HUES6 (cell line): Measurements from ENCODE around the gene MED19.
A peak's percentile ranks its signal among the peaks of the same experiment; 100 is the strongest.

Source experiments
- H3K27ac ChIP-seq: 2 replicates; pipeline ENCODE4 v1.7.0; 2013; ENCODE audit warnings: low read depth, mild to moderate bottlenecking, low read length, inconsistent platforms
- H3K27me3 ChIP-seq: 2 replicates; pipeline ENCODE4 v1.6.1; 2013; ENCODE audit warnings: low read length; ENCODE audit not compliant: control insufficient read depth, insufficient read depth
- H3K36me3 ChIP-seq: 2 replicates; pipeline ENCODE4 v1.6.1; 2013; ENCODE audit warnings: low read length; ENCODE audit not compliant: control insufficient read depth, insufficient read depth
- H3K4me1 ChIP-seq: 2 replicates; pipeline ENCODE4 v1.6.1; 2013; ENCODE audit warnings: low read length; ENCODE audit not compliant: control insufficient read depth, insufficient read depth
- H3K4me3 ChIP-seq: 2 replicates; pipeline ENCODE4 v1.5.1; 2013; ENCODE audit warnings: low read depth, low read length
- H3K9ac ChIP-seq: one replicate; pipeline ENCODE4 v1.6.1; 2013; ENCODE audit warnings: mild to moderate bottlenecking, low read length
- H3K9me3 ChIP-seq: 2 replicates; pipeline ENCODE4 v1.6.1; 2013; ENCODE audit warnings: low read depth, low read length; ENCODE audit not compliant: control insufficient read depth, insufficient read depth

MED19 gene, protein sequence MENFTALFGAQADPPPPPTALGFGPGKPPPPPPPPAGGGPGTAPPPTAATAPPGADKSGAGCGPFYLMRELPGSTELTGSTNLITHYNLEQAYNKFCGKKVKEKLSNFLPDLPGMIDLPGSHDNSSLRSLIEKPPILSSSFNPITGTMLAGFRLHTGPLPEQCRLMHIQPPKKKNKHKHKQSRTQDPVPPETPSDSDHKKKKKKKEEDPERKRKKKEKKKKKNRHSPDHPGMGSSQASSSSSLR

DNA sequence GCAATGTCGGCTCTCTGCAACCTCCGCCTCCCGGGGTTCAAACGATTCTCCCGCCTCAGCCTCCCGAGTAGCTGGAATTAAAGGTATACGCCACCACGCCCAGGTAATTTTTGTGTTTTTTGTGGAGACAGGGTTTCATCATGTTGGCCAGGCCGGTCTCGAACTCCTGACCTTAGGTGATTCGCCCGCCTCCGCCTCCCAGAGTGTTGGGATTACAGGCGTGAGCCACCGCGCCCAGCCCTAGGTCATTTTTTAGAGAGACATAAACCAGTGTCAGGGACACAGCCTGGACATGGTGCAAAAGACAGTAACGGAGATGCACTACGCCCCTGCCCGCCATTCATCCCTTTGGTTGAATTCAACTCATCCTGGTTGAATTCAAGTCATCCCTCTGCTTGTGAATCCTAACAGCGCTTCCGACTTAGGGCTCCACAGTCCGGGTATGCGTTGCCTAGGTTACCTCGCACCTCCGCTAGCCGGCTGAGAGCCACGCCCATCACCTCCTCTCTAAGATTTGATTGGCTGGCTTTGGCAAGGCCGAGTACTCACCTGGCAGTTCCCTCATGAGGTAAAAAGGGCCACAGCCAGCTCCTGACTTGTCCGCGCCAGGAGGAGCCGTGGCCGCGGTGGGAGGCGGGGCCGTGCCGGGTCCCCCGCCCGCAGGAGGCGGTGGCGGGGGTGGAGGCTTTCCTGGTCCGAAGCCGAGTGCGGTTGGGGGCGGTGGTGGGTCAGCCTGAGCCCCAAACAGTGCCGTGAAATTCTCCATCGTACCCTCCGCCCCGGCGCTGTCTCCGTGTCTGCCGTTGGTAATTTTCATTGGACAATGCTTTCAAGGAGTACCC is at the start of gene MED19:
Gene MED19 (minus strand): TSS at position 802 of the 842 bp plus-strand sequence. CDS start 36 bp downstream, at position 766.
- no peaks in the 10 kb centered on the region for H3K4me1 ChIP-seq
- H3K9ac ChIP-seq: peak within 1 kb of the TSS; percentile 92
- no peaks in the 10 kb centered on the region for H3K9me3 ChIP-seq
- H3K27me3 ChIP-seq: no peaks in the 10 kb centered on the region
- peak within 1 kb of the TSS; percentile 67 for H3K27ac ChIP-seq
- H3K36me3 ChIP-seq: peaks cover 3% of the 10 kb centered on the region; the same call in 1 of the 2 replicates
- H3K4me3 ChIP-seq: peak within 1 kb of the TSS; percentile 94

DNA sequence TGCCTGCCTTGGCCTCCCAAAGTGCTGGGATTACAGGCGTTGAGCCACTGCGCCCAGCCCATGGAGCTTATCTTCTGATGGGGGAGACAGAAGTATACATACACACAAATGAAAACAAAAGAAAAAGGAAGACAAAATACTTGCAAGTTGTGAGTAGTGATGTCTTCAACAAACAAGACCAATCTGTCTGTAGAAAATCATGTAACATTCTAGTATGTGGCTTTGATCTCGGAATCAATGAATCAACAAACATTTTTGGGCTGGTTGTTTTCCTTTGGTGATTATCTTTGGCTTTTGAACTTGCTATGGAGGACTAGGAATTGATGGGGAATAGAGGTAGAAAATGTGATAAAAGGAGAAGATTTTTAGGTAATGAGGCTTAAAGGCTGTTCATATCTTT is 46.2 kb upstream of the MED19 start:
- Histone ChIP-seq H3K4me3 (no peak overlapping the region), H3K27ac (no peak overlapping the region), H3K9ac (no peak overlapping the region), H3K9me3 (no peaks in the 10 kb centered on the region), H3K27me3 (no peaks in the 10 kb centered on the region), H3K4me1 (peaks cover 9% of the 10 kb centered on the region; the same call in 1 of the 2 replicates), H3K36me3 (no peaks in the 10 kb centered on the region)

DNA sequence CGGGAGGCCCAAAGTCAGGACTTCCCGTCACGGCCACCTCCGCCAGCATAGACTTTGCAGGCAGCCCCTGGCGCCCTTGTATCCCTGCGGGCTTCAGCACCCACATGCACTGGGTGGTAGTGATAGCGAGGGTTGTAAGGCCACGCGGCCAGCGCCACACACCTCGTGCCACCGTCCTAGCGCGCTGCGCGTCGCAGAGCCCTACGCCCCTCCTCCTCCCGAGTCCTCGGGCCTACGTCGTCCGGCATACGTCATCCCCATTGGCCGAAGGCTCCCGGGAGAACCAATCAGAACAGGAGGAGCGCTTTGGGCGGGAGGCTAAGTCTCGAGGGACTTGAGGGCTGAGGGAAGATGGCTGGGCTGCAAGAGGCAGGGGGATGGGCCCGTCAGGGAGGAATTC is 40.9 kb upstream of the MED19 start:
- no peaks in the 10 kb centered on the region for H3K36me3 ChIP-seq
- H3K27ac ChIP-seq: no peak overlapping the region
- H3K27me3 ChIP-seq: no peaks in the 10 kb centered on the region

DNA sequence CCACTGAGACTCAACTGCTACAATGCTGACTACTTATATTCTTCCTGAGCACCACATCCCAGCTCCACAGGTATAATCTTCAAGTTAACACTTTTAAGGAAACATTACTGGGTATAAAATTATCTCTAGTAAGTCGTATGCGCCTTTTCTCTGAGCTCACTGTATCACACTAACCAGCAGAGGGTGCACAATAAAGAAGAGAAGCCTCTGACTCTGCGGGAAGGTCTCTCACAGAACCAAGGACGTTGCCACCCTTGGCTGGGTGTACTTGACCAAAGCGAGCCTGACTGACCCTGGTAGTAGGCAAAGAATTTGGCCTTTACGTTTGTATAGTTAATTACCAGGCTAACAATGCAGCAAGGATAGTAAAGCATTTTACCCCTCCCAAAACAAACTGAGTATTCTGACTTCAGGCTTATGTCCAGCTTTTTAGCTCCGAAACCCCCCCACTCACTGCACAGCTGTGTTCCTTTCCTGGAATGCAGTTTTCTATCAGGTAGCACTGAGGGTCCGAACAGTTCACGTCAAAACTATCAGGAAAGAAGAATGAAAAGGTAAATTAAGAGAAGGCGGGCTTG is 39.8 kb upstream of the MED19 start, which contains the start of gene BTBD18:
Gene BTBD18 (minus strand): TSS at position 144 of the 578 bp plus-strand sequence. CDS start 631 bp downstream, outside the sequence.
- no peak within 1 kb of the TSS for H3K9ac ChIP-seq
- H3K4me1 ChIP-seq: peaks cover 6% of the 10 kb centered on the region; the same call in 1 of the 2 replicates
- H3K9me3 ChIP-seq: no peaks in the 10 kb centered on the region
- no peaks in the 10 kb centered on the region for H3K27me3 ChIP-seq
- H3K27ac ChIP-seq: no peak within 1 kb of the TSS
- no peak within 1 kb of the TSS for H3K4me3 ChIP-seq
- H3K36me3 ChIP-seq: no peaks in the 10 kb centered on the region

More for the DNA sequence above, 40.9 kb upstream of the MED19 start:
- Histone ChIP-seq H3K9ac (no peak overlapping the region), H3K4me1 (peaks cover 6% of the 10 kb centered on the region; the same call in 1 of the 2 replicates), H3K4me3 (no peak overlapping the region), H3K9me3 (no peaks in the 10 kb centered on the region)

DNA sequence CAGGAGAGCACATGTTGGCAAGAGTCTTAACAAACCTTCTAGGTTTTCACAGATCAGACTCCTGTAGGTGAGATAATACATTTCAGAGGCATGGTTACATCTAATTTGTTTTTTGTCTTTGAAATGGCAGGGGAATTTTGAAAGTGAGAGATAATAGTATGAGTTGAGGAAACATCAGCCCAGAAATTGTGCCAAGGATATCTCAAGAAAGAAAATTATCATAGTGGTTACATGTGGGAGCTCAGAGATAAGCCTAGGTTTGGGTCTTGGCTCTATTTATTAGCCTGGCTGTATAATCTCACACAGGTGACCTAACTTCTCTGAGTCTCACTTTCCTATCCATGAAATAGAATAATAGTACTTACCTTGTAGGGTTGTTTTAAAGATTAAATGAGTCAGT is 39.2 kb upstream of the MED19 start:
- Histone ChIP-seq H3K4me3 (no peak overlapping the region), H3K4me1 (peaks cover 4% of the 10 kb centered on the region; the same call in 1 of the 2 replicates), H3K27me3 (no peaks in the 10 kb centered on the region), H3K36me3 (no peaks in the 10 kb centered on the region), H3K9ac (no peak overlapping the region), H3K9me3 (no peaks in the 10 kb centered on the region), H3K27ac (no peak overlapping the region)

DNA sequence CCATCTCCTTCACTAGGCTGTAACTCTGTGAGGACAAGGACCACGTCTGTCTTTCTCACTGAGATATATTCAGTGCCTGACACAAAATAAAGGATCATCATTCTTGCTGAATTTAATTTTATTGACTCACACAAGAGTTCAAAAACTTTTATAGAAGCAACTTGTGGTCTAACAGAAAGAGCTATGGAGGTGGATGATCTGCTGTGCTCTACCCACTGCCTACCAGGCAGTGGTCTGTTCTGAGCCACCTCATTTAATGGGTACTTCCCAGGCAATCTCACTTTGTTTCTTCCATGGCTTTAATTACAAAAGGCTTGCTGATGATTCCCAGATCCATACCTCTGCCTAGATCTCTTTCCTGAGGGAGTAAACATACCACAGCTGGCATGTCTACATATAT is 34.9 kb upstream of the MED19 start:
- H3K36me3 ChIP-seq: peaks cover 34% of the 10 kb centered on the region
- no peak overlapping the region for H3K4me3 ChIP-seq
- no peak overlapping the region for H3K9ac ChIP-seq
- no peaks in the 10 kb centered on the region for H3K9me3 ChIP-seq
- 0 out of 2 replicates have a peak, but pooled peaks cover 5% of the 10 kb centered on the region for H3K4me1 ChIP-seq
- no peak overlapping the region for H3K27ac ChIP-seq
- H3K27me3 ChIP-seq: no peaks in the 10 kb centered on the region

DNA sequence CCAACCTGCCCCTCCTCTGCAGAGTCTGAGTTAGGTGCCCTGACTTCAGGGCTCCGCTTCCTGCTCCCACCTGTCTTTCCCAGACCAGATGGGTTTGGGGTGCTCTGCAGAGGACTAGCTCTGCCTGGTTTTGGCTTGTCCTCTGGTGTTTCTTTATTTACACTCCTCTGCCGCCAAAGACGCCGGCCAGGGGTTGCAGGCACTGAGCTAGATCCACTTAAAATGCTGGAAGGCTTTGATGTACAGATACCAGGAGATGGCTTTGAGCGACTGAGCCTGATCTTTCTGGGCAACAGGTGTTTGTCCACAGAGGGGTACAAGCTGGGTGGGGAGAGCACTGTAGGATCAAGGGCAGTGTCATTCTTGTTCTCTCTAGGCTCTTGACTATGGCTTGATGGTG is 33.2 kb upstream of the MED19 start:
- H3K9me3 ChIP-seq: no peaks in the 10 kb centered on the region
- peaks cover 35% of the 10 kb centered on the region for H3K36me3 ChIP-seq
- H3K4me1 ChIP-seq: 0 out of 2 replicates have a peak, but pooled peaks cover 5% of the 10 kb centered on the region
- H3K4me3 ChIP-seq: no peak overlapping the region
- H3K9ac ChIP-seq: no peak overlapping the region
- no peaks in the 10 kb centered on the region for H3K27me3 ChIP-seq
- no peak overlapping the region for H3K27ac ChIP-seq

DNA sequence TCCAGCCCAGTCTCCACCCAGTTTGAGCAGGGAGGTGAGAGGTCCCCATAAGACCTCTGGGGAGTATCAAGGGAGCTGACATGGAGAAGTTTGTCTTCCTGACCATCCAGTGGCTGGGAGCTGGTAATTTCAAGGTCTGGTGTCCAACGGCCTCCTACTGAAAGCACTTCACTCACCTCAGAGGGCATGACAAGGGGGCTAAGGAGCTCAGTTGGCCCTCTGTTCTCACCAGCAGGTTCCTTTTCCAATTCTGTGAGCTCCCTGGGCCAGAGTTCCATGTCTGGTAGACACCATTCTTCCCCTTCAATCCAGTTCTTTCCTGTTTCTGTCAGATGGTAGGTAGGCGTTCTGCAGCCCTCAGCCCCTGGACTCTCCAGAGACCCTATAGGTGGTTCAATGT is 32.3 kb upstream of the MED19 start:
- no peak overlapping the region for H3K9ac ChIP-seq
- no peaks in the 10 kb centered on the region for H3K27me3 ChIP-seq
- 0 out of 2 replicates have a peak, but pooled peaks cover 5% of the 10 kb centered on the region for H3K4me1 ChIP-seq
- H3K9me3 ChIP-seq: no peaks in the 10 kb centered on the region
- H3K36me3 ChIP-seq: peaks cover 42% of the 10 kb centered on the region
- no peak overlapping the region for H3K27ac ChIP-seq
- no peak overlapping the region for H3K4me3 ChIP-seq

DNA sequence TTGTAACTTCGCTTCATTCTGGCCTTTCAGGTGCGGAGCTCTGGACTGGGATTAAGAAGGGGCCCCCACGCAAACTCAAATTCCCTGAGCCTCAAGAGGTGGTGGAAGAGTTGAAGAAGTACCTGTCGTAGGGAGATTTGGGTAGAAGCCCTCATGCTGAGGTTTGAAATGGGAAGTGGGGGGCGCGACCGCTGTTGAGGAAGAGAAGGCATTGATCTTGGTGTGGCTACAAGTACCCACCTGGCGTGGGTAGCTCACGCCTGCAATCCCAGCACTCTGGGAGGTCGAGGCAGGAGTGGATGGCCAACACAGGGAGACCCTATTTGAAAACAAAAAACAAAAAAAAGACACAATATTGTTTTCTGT is 30.1 kb upstream of the MED19 start:
- H3K9ac ChIP-seq: peak overlapping the region; percentile 87
- H3K27ac ChIP-seq: peak overlapping the region; percentile 79
- peak overlapping the region; percentile 91 for H3K4me3 ChIP-seq
- peaks cover 64% of the 10 kb centered on the region for H3K36me3 ChIP-seq
- H3K27me3 ChIP-seq: no peaks in the 10 kb centered on the region
- no peaks in the 10 kb centered on the region for H3K9me3 ChIP-seq
- 0 out of 2 replicates have a peak, but pooled peaks cover 5% of the 10 kb centered on the region for H3K4me1 ChIP-seq

DNA sequence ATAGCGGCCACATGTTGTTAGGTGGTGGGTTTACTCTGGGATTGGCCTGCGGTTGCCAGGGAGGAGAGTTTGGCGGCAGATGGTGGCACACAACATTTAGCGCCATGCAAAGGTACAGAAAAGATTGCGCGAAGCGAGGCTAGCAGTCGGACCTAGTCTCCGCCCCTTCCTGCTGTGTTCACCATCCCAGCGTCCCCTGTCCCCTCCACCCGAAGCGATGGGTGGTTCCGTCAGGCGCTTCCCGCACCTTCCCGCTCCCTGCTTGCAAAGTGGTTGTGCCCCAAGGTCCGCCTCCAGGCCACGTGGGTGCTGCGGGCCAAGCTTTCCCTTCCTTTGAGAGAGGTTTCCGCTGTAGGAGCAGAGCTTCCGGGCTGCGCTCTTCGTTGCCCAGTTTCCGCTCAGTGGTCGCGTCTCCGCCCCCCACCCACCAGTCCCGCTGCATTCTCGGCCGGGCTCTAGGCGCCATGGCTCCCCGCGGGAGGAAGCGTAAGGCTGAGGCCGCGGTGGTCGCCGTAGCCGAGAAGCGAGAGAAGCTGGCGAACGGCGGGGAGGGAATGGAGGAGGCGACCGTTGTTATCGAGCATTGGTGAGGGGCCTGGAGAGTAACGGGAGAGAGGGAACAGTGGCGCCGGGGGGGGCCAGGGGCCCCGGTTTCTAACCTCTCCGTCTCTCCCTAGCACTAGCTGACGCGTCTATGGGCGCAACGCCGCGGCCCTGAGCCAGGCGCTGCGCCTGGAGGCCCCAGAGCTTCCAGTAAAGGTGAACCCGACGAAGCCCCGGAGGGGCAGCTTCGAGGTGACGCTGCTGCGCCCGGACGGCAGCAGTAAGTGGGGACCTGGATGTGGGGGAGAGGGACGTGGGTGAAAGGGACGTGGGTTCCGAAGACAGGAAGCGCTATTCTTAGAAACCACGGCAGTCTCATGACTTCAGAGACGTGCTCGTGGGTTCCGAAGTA is 29.4 kb upstream of the MED19 start, which contains the start of gene SELENOH:
Gene SELENOH (plus strand): TSS at position 360 of the 955 bp plus-strand sequence. CDS start 105 bp downstream, at position 465.
- Histone ChIP-seq H3K4me3 (peak within 1 kb of the TSS; percentile 91), H3K36me3 (peaks cover 64% of the 10 kb centered on the region)

More for the DNA sequence above, 29.4 kb upstream of the MED19 start, which contains the start of gene SELENOH:
- H3K9me3 ChIP-seq: no peaks in the 10 kb centered on the region
- H3K27ac ChIP-seq: peak within 1 kb of the TSS; percentile 79
- H3K9ac ChIP-seq: peak within 1 kb of the TSS; percentile 87
- no peaks in the 10 kb centered on the region for H3K27me3 ChIP-seq
- H3K4me1 ChIP-seq: 0 out of 2 replicates have a peak, but pooled peaks cover 5% of the 10 kb centered on the region
